T-helper 22 cell (primary cell): Measurements from ENCODE around the gene BAK1.
A peak's percentile ranks its signal among the peaks of the same experiment; 100 is the strongest.
"Not testable (repeated sequence)": the region's sequence is repeated elsewhere in the genome, so short reads cannot be mapped to it uniquely, and the experiment has no call there.

ENCODE experiments used
- DNase-seq: peaks from one replicate; pipeline ENCODE4 v3.0.0-alpha.2; 2020; ENCODE audit warnings: low read depth

Gene BAK1

DNA sequence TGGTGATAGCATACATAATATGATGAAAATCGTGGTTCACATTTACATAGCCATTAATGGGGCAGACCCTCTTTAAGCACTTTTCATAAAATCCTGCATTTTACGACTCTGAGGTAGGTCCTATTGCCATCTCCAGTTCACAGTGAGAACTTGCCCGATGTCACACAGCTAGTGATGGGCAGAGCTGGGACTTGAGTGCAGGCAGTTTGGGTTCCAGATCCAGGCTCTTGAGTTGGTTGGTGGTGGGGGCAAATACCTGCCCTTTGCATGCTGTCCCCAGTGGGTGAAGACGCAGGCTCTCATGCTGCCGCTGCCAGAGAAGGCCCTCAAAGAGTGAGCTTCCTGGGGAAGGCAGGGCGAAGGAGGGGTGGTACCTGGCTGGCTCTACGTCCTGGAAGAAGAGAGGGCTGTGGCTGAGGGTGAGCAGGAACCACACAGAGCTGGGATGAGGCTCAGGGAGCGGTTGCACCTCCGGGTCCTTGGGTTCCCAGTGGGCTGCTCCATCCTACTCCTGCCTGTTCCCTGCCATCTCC lies 6.1 kb upstream of the BAK1 start:
- no peak for DNase-seq

DNA sequence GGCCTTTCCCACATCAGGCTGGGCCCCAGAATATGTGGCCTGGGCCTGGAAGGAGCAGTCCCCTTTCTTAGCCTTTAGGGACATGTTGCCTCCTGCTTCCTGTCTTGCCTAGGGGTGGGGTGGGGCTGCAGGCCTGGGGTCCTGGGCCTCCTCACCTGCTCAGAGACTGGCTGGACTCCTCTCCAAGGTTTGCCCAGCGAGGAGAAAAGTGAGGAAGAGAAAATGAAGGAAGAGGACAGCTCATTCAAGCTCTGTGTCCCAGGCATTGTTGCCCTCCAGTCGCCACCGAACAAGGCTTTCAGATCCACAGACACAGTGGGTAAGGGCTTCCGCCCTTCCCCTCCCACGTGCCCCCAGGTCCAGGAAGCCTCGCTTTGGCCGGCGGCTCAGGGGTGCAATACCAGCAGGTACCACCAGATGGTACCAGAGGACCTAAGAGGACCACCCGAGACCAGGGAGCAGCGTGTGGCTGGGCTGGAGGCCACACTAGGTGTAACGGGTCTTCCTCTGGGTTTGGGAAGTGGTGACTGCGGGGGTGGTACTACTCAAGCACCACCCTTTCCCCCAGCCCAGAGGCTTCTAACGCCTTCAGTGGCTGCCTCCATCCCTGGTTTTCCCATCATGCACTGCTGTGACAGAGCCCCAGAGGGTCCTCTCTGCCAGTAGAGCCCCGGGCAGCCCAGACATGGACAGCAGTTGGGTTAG lies 5.5 kb upstream of the BAK1 start:
- DNase-seq = peak; percentile 70

GRCh38 chr6:33584700-33585402 lies 4.8 kb upstream of the BAK1 start:
- no peak for DNase-seq

DNA sequence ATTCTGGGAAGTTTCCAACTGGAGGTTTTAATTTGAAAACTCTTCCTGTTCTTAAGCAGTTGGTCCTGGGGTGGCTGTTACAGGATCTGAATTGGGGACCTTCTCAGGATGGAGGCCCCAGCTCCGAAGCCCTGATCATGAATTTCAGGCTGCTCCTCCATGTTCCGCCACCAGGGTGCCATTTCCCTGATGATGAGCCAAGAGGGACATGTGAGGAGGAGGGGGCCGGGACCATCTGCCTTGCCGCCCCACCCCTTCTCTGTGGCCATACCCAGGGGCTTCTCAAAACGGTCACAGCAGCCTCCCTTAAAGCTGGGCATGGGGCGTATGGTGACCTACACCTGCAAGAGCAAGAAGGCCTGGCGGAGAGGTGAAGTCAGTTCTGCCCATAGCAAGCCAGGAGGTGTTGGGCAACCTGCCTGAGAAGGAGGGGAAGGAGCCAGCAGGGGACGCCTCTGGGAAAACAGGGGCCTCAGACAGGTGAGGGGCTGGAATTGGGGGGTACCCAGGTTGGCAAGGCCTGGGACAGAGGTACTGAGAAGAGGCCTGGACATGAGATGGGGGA lies 3.6 kb upstream of the BAK1 start:
- DNase-seq = no peak

GRCh38 chr6:33581186-33581585 lies 1.1 kb upstream of the BAK1 start:
- no peak for DNase-seq

- peak; percentile 28 for DNase-seq
Measured at GRCh38 chr6:33578588-33579011, 1.5 kb downstream of the BAK1 start.

DNA sequence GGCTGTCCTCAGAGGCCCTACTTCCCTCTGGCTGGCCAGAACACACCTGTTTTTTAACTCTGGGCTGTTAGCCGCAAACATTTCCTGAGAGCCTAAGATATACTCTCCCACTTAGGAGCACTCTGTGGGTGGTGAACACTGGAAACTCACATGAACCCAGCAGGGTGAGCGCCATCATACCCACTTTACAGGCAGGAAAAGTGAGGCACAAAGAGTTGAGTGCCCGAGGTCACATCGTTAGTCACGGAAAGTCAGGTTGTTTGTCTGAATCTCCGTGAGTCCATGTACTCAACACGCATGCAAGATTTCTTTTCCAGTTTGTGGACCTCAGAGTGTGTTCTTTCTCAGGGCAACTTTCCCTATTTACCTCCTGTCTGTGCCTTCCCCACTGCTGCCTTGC lies 1.9 kb downstream of the BAK1 start:
- DNase-seq = no peak

GRCh38 chr6:33577718-33578117 lies 2.4 kb downstream of the BAK1 start:
- DNase-seq = no peak

- DNase-seq = no peak
Measured at GRCh38 chr6:33577106-33577535, 3.0 kb downstream of the BAK1 start.

DNA sequence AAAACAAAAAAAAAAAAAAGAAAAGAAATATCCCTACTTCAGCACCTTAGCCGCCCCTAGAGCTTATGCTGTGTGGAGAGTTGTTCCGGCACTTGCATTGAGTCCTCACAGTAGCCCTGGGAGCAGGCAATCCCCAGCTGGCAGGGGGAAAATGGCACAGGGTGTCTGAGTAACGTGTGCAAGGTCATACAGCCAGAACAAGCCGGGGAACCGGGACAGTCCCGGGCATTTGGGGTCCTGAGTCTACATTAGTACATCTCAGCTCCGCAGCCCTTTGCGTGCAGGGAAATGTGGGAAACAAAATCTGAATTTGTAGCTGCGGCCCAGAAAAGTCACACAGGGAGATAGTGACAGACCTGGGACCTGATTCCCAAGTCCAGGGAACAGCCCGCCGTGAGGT lies 3.4 kb downstream of the BAK1 start:
- no peak for DNase-seq

DNA sequence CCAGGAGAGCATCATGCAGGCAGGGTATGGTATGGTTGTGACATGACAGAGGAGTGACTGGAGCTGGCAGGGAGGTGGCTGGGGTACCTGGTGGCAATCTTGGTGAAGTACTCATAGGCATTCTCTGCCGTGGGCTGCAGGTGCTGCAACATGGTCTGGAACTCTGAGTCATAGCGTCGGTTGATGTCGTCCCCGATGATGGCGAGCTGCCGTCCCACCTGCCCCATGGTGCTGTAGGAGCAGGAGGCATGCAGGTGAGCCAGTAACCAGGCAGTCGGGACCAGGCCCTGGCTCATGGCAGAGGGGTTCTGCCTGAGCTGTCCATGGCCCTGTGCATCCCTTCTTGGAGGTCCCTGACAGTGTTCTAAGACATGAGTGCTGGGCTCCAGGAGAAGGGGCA lies 4.9 kb downstream of the BAK1 start:
- no peak for DNase-seq

DNA sequence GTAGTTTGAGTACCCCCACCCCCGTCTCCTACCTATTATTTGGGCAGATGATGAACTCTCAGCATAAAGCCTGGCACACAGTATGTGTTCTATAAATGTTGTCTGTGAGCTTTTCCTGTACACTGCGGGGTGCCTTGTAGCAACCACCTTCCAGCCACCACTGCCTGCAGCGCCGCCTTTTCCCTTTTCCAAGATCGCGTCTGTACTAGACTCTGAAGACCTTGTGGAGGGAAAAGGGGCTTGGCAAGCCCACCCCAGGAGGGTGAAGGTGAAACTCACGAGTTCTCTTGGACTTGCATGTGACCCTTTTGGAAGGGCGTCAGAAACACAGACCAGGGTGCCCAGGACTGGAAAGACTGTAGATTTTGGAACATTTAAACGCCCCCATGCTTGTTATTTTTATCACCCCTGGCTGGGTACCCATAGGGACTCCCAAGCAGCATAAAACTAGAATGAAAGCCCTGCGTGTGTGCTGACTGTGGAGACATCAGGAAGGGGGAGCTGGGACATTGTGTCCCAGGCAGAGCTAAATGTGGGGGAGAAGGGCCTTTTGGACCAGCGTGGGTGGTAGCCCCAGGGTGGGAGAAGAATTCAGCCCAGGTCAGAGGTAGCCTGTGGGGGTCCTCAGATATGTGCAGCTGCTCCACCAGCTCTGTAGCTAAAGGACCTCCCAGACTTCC lies 8.3 kb downstream of the BAK1 start:
- no peak for DNase-seq

DNA sequence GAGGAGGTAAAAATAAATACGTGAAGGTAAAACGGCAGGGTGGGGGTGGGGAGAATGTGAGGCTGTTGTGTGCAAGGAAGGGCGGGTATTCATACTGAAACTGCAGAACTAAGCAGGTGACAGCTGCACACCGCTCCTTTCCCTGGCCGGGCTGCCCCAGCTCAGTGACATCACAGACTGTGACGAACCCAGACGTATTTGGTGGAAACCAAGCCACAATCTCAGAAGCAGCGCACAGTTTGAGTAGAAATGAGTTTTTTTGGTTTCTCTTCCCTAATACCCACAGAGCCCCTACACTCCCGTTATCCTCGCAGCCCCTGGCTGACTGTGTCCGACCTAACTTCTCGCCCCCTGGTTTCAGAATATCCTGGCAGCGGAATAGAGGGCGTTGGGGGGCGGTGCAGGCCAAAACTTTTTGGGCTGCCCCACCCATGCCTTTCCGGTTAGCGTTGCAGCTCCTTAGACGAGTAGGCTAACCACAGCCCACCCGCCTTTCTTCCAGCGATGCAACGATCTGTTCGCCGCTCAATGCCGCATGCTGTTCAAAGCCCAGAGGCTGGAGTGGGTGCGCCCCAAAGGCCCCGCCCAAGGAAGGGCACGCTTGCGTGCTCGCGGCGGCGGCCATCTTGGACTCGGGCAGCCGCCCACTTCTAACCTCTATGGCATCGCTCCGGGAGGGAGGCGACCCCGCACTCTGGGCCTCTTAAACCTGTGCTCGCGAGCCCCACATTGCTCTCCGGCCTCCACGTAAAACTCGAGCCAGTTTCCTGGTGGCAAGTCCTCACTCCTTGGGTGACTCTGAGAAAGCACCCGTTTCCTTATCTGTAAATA lies 9.1 kb downstream of the BAK1 start:
- DNase-seq = peak; percentile 91

GRCh38 chr6:33568826-33569570 lies 11.1 kb downstream of the BAK1 start:
- DNase-seq = no peak

DNA sequence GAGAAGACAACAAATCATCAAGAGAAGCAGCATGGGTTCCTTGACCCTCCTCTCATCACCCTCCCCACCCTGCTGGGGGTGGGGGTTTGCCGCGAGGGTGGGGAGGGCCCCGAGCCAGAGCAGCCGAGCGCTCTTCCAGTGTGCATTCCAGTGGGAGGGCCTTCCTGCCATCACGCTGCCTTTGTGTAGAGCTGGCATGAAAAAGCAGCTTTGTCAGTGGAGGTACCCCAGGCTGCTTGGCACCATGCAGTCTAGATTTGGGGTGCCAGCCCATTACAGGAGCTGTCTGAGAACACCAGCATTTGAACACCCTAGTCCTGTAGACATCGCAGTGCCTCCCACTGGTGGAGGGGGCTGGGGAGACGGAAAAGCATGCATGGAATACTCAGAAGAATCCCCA lies 12.2 kb downstream of the BAK1 start:
- DNase-seq = no peak

- no peak for DNase-seq
Measured at GRCh38 chr6:33566182-33567084, 13.6 kb downstream of the BAK1 start.

- DNase-seq = no peak
Measured at GRCh38 chr6:33558801-33559200, 21.3 kb downstream of the BAK1 start.

DNA sequence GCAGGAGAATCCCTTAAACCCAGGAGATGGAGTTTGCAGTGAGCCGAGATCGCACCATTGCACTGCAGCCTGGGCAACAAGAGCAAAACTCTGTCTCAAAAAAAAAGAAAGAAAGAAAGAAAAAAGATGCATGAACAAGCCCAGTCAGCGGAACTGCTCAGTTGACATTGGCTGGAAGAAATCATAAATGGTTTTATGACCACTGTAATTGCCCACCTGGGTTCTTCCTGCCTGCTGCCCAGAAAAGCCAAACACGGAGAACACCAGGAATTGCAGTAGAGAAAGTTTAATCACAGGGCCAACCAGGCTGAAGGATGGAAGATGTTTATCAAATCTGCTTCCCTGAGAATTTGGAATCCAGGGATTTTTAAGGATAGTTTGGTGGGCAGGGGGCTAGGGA lies 22.7 kb downstream of the BAK1 start:
- no peak for DNase-seq

GRCh38 chr6:33552883-33553282 lies 27.2 kb downstream of the BAK1 start:
- not testable (repeated sequence) for DNase-seq

- DNase-seq = no peak
Measured at GRCh38 chr6:33552252-33552651, 27.8 kb downstream of the BAK1 start.
